ENCODE measurements around the gene NUCB1.
A peak's percentile ranks its signal among the peaks of the same experiment; 100 is the strongest.
"Not testable (repeated sequence)": the region's sequence is repeated elsewhere in the genome, so short reads cannot be mapped to it uniquely, and the experiment has no call there.

The NUCB1 gene

GRCh38 chr19:48874303-48875135 is 25.6 kb upstream of the NUCB1 start:
- DNase-seq = peak; percentile 79

- DNase-seq = not testable (repeated sequence)
These were observed 23.8 kb upstream of the NUCB1 start for GRCh38 chr19:48876043-48876981.

- no peak for DNase-seq
These were observed 22.3 kb upstream of the NUCB1 start for GRCh38 chr19:48877855-48878195.

GRCh38 chr19:48878196-48879024 is 21.7 kb upstream of the NUCB1 start:
- no peak for DNase-seq

- no peak for DNase-seq
These were observed 21.0 kb upstream of the NUCB1 start for GRCh38 chr19:48879025-48879637.

- DNase-seq = not testable (repeated sequence)
These were observed 20.4 kb upstream of the NUCB1 start for GRCh38 chr19:48879696-48880095.

GRCh38 chr19:48881741-48882657 is 18.1 kb upstream of the NUCB1 start:
- no peak for DNase-seq

- no peak for DNase-seq
These were observed 16.4 kb upstream of the NUCB1 start for GRCh38 chr19:48883726-48884125.

GRCh38 chr19:48887861-48888612 is 12.1 kb upstream of the NUCB1 start:
- DNase-seq = no peak

- DNase-seq = not testable (repeated sequence)
These were observed 10.6 kb upstream of the NUCB1 start for GRCh38 chr19:48889496-48889895.

- no peak for DNase-seq
These were observed 9.6 kb upstream of the NUCB1 start for GRCh38 chr19:48890551-48890950.

- no peak for DNase-seq
These were observed 4.9 kb upstream of the NUCB1 start for GRCh38 chr19:48895226-48895625.

- peak; percentile 34 for DNase-seq
These were observed 3.9 kb upstream of the NUCB1 start for GRCh38 chr19:48896191-48896720.

- no peak for DNase-seq
These were observed 2.9 kb upstream of the NUCB1 start for GRCh38 chr19:48897181-48897580.

GRCh38 chr19:48899386-48899749 is 744 bp upstream of the NUCB1 start:
- DNase-seq = not testable (repeated sequence)

- no peak for DNase-seq
These were observed 630 bp downstream of the NUCB1 start for GRCh38 chr19:48900477-48901406.

- not testable (repeated sequence) for DNase-seq
These were observed 2.2 kb downstream of the NUCB1 start for GRCh38 chr19:48902291-48902690.

- DNase-seq = not testable (repeated sequence)
These were observed 3.7 kb downstream of the NUCB1 start for GRCh38 chr19:48903788-48904187.

- DNase-seq = no peak
These were observed 5.6 kb downstream of the NUCB1 start for GRCh38 chr19:48905664-48906063.
